HS-27A (cell line): ENCODE results near the gene SOX6.
A peak's percentile ranks its signal among the peaks of the same experiment; 100 is the strongest.
"Not testable (repeated sequence)": the region's sequence is repeated elsewhere in the genome, so short reads cannot be mapped to it uniquely, and the experiment has no call there.

Experiments
- DNase-seq: peaks from one replicate; pipeline ENCODE4 v3.0.0-alpha.2; 2012; ENCODE audit warnings: low read depth, missing footprints

SOX6 gene

DNA sequence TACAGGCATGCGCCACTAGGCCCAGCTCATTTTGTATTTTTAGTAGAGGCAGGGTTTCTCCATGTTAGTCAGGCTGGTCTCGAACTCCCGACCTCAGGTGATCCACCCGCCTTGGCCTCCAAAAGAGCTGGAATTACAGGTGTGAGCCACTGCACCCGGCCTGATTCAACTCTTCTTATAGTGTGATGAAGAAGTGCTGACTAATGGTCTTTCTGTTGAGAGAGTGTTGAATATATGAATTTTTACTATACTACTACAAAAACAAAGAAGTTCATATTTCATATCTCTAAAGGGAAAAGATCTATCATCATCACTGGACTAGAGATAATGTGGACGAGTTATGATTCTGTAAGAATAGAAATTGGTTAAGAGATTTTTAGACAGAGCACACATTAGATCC, 320.1 kb downstream of the SOX6 start:
- no peak for DNase-seq

DNA sequence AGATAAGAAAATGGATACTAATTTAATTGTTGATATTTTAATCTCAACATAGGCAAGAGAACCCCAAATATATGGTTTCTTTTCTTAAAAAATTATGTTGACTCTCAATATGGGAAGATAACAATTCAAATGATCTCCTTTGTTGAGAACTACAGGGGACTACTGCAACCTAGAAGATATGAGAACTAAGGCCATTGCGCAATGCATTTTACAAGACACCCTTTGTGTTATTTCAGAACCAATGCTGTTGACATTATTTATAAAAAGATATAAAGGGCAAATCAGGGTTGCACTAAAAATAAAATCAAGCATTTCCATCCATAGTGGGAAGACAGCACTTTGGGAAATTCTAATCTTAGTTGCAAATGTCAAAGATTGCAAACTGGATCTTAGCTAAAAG, 322.3 kb downstream of the SOX6 start:
- no peak for DNase-seq

DNA sequence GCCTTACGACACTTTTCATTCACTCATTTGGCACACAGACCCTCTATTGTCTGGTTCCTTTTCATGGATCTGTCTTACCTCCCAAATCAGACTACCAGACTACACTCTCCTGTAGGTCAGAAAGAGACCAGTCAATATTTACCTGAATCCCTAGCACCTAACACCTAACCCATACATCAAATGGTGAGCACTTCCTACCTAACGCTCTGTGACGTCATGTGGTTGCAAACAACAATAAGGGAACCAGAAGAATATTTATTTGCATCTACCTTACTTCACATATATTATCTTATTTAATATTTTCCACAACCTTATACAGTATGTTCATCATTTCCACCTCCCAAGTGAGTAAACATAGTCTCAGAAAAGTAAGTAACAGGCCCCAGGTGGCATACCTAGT, 323.4 kb downstream of the SOX6 start:
- DNase-seq: no peak

DNA sequence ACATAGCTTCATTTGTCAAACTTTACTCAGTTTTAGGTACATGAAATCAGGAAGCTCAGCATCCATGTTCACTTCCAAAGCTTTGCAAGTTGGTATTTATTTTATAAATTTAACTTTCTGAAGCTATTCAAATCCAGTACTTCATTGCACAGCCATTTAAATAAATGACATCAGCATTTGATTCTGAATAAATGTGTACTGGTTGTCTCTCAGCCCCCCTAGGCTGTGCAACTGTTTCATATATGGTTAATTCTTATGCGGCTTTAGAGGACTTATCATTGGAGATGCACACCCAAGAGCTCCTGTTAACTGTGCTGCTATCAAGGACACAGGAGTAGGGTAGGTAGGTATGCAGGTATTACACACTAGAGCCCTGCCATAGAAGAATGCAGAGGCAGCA, 325.1 kb downstream of the SOX6 start:
- DNase-seq: no peak

DNA sequence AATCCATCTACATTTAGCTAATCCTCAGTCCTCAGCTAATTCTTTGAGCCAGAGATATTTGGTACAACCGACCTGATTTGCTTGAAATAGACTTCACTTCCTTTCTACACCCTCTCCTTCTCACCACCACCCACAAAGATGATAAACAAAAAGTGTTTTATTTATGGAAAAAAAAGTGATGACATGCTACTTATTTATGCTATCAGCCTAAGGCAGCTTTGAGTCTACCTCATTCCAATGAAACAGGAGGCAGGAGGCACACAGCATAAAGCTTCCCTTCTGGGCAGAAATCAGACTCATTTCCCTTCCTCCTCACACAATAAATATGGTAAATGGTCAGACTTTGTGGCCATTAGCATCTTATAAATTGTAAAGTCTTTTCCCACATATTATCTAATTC, 325.7 kb downstream of the SOX6 start:
- DNase-seq: no peak

DNA sequence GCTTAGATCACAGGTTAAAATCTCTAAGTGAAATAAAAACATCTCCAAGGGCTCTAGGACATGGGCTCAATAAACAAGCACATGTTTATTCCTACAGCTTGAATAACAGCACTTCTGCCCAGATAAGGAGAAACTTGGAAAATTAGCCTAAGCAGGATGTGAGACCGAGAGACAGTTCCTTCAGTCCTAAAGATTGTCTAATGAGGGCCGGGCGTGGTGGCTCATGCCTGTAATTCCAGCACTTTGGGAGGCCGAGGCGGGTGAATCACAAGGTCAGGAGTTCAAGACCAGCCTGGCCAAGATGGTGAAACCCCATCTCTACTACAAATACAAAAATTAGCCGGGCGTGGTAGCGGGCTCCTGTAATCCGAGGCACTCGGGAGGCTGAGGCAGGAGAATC, 327.2 kb downstream of the SOX6 start:
- DNase-seq: not testable (repeated sequence)

DNA sequence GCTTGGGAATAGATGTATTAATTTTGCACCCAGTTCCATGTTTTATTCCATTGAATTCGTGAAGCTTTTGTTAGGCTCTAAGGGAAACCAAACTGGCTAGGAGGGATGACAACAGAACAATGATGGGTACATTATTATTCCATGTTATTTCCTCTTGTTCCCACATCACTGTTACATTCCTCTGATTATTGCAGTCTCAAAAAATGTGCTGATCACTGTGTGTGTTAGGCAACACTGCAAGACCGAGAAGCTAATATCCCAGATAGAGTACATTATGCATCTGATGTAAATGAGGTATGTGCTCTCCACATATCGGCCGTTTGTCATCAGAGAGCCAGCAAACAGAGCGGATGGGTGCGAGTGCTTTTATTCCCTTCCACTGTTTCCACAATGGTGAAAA, 327.9 kb downstream of the SOX6 start:
- no peak for DNase-seq

DNA sequence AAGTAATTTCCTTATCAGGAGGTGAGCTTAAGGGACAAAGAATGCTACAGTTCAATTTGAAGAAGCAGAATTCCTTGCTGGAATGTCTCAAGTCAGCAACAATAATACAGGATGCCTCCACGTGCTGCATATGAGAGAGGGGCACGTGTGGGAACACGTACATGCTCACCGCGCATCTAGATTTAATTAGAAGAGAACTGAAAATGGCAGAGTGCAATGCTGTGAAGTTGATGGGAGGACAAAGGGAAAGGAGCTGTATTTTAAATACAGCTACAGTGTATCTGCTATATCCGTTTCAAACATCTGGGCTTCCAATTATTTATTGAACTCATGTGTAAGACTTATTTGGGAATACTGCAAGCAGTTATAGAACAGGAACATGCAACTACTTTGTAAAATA, 328.7 kb downstream of the SOX6 start:
- DNase-seq: no peak

DNA sequence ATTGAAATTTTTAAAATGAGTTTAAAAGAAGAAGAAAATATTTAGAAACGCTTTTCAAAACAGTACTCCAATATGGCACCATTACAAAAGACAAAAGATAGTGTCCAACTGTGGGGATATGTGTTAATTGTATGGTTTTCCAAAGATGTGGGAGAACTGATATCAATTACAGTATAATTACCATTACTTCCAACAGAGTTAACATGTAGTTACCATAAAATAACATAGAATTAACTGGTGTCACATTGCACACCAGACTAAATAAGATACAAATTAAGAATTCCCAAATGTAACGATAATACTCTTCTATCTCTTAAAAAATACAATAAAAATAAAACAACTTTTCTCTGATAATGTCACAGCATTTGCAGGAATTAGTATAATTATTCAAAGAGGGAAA, 329.5 kb downstream of the SOX6 start:
- no peak for DNase-seq

DNA sequence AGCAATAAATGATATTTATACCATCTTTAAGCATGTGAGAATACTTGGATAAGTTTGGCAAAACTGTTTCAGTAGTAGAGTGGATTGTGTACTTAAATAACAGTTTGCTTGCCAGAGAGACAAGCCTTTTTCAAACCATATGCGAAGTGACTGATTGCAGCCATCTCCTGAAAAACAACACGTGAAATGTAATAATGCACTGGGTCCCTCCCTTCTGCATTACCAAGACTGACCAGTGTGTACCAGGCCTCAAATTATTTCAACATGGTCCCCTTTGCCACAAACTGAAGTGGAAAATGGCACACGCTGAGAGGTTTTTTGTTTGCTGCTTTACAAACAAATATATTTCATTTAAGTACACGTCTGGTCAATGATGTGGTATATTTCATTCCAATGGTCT, 337.4 kb downstream of the SOX6 start:
- DNase-seq: no peak

DNA sequence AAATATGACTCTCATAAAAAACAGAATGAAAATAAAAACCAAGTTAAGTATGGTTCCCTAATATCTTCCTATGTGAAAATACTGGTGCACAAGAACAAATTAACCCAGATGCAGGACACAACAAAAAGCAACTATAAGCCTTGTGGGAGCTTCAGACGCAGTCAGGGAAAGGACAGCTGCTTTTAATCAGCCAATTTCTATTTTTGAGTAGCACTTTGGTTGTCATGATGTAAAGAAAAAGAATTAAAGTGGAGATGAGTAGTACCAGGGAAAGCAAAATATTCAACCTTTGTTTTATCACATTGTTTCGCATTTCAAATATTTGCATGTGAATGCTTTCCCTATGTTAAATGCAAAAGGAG, 339.9 kb downstream of the SOX6 start:
- DNase-seq: no peak

DNA sequence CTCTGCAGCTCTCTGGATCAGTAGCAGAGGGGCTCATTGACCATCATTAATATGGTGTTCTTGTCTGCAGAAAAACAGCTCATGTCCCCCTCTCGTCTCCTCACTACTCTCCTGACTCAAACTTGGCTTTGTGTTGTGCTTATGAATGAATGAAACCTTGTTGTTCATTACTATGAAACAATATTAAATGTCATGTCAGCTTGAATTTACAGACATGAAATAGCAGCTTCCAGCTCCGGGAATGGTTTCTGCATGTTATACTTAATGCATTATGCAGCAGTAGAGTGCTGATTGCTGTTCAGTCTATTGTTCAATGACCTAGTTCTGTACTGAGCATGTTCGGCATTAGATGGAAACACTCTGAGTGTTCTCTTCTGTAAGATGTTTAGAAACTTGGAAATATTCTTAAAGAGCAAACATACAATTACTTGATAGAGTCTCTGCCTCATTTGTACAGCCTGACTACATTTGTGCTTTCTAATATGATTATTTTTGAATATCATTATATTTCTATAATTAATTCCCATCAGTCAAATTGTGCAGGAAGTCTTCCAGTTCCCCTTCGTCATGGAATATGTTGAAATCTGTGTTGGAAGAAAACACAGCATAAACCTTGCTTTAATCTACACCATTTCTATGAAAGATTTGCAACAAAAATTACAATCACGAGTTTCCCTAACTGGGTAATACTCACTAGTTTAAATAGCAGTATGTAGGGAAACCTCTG, 340.4 kb downstream of the SOX6 start:
- DNase-seq: no peak

DNA sequence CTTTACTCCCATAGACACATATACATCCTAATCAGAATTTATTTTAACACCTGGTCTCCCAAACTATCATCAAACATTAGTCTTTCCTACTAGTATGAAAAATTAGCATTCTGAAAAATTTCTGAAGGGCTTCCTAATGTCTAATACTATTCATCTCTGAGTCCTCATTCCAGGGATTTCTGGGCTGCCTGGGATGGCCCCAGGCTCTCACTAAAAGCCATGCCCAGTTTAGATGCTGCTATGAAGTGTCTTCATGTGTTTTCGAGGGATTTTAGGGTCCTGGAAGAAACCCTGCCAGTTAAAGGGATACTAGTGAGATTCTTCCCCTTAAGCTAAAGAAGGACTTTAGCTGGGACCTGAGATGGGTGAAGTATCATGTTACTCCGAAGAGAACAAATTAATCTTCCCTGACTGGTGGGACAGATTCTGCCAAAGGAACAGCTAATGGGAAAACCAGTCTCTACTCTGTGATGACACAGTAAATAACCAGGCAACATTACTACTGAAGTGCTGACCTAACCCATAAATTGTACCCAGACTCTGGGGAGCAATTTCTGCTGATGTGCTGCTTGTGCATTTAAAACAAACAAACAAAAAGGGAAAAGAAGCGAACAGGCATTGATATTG, 342.6 kb downstream of the SOX6 start:
- DNase-seq: no peak

DNA sequence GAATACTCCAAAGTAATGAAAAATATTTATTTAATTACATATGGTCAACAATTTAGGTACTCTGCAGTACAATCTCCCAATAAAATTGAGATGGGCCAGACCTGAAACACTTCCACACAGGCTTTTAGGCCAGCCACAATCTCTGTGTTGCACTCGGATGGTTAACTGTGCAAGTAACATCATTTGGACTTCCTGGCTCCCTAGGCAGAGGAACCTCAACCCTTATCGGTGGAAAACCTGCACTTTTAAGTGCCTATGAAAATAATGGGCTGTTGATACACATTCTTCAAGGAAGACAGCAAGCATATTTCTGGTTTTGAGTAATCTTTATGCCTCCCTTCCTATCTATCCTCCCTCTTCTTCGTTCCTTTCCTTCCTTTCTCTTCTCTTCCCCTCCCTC, 343.1 kb downstream of the SOX6 start:
- DNase-seq: no peak

DNA sequence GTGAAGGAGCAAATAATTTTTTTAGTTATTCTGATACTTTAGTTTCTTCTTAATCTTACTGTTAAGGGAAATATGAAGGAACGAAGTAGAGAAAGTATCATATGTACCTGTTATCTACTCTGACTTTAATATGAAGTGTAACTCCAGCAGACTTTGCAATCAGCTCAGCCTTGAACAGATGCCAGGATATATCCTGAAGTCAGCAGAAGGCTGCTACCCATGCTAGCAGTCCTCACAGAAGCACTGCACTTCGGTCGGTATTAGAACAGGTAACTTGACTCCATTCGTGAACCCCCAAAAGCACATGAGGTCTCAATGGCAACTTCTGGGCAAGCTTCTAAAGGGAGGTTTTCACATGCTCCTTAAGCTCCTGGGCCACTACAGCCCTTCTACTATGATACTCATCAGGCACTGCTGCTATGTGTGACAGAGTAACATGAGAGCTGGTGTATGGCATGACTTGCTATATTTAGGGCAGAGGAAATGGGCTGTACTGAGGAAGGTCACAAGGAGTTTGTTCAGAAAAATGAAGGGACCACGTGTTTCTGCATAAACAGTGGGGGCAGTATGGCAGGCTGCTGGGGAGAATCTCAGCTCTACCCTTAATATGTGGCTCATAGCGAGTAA, 344.1 kb downstream of the SOX6 start:
- DNase-seq: no peak

DNA sequence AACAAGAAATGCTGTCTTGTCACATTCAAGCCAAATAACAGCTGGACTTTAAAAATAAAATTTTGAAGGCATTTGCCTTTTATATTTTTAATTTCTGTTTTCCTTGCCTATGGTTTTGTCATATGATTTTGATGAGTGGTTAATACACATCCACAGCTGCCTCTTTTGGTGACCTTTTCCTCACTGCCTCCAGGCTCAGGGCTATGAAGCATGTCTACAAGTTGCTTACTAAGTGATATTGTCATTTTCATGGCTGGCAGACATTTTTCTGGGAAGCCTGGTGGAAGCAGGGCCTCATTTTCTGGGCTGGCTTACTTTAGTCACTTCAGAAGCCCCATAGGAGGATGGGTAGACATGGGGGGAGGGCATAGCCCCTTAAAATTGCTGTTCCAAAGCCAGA, 344.9 kb downstream of the SOX6 start:
- no peak for DNase-seq

DNA sequence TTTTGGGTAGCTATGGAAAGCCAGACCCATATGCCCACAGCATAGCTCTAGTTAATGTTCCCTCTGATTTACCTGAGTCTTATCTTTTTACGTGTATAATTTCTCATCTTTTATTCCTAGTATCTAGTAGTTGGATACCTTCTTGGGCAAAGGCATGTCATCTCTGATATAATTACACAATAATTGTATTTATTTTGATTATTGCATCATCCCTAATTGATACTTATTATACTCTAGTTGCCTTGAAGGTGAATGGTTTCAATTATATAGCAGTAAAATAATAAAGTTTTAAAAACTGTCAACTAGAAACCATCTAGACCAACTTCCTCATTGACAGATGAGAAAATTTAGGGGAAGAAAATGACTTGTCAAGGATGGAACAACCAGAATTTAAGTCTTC, 347.3 kb downstream of the SOX6 start:
- DNase-seq: no peak

DNA sequence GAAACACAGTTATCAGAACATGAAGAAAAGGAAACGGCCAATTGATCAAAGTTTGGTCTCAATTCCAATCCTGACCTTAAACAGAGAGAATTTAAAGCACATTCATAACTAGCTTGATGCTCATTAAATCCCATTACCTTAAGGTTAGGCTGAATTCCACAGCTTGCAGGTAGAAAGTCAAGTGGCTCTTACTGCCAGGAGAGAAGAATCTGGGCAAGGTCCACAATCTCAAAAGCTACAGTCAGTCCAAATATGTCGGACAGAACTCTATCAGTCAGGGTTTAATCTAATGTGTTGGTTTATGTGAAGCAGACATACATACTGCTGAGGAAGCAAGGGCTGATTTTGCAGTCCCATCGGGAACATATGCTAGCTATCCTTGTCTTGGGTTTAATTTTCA, 348.8 kb downstream of the SOX6 start:
- no peak for DNase-seq

DNA sequence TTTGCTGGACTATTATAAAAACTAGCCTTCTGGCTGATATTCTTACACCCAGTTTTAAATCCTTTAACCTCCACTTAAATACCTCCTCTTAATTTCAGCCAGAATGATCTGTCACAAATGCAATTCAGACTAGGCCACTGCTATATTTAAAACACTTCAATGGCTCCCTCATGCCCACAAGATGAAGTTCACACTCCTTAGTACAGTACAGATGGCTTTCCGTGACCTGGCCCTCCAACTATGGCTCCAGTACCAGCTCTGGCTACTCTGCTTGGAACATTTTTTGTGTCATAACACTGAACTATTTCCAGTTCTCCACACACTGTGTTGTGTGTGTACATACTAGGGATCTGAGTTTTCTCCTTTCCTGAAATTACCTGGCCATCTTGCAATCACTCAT, 353.4 kb downstream of the SOX6 start:
- DNase-seq: no peak

DNA sequence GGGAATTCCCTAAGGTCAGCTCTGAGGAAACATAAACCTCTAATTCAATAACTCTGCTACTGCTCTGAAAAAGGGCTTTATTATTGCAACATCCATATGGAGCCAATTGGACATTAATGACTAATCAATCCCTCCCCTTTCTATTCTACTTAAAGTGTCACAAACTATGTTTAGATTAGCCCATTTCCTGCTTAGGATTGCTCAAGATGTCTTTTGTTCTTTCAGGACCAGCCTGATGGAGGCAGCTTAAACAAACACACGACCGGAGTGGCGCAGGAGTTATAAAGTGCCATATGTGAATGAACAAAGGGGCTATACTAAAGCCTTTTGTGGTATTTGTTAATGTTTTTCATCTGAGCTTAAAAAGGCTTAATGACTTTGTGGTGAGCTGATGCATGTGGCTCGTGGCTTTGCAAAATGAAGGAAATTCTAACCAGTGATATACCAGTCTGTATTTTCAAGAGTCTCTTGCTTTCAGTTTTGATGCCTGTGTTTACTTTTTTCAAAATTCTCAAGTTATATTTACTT, 354.4 kb downstream of the SOX6 start:
- DNase-seq: peak; percentile 35

DNA sequence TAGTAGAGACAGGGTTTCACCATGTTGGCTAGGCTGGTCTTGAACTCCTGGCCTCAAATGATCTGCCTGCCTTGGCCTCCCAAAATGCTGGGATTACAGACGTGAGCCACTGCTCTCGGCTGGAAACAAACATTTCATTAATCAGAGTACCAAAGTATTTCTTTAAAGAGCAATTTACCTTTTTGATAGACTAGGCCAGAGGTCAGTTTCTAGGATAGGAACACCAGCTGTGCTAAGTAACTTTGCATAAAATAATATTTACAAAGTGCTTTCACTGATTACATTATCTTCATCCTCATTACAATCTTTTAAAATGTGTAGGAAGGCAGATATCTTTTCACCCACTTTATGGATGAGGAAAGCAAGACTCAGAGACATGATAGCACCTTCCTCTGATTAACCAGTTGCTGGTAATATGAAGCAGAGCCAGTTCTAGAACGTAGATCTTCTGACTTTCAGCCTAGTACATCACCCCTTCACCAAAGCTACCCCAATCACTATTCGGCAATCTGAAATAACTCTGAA, 355.2 kb downstream of the SOX6 start:
- no peak for DNase-seq

DNA sequence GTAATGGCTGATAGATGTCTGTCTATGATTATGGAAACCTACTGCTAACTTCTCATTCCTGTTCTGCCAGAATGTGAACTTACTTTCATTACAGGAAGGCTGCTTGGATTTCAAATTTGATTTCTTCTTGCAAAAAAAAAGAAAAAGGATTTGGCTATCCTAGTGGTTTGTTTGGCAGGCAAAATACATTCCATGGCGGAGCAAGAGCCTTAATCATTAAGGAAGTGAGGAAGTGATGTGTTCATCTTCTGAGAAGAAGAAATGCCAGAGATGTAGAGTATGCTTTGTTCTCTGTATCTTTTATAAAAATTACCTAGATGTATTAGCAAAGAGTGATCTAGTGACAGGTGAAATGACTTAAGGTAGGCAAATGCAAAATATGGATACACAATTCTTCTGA, 356.3 kb downstream of the SOX6 start:
- no peak for DNase-seq

DNA sequence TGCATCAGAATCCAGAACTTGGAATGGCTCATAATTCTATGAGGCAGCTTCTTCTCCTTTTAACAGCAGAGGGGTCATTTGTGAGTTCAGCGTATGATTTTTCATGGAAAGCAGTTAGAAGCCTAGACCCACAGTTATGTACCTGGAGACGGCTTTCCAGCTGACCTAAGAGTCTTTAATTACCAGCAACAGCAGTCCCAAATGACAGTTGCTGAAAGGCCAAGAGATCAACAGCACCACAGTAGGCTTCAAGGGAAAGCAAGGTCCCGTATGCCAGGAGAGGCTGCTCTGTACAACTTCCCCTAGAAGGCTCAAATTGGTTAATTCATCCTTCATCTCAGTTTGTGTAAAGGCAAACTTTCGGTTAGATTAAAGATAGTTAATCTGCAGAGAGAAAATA, 363.0 kb downstream of the SOX6 start:
- no peak for DNase-seq
